GM12892 (cell line): ENCODE measurements around the gene PCBD2.

Experiments used
- POLR2A ChIP-seq: IDR thresholded peaks from 2 replicates; pipeline ENCODE4 v1.6.1; 2011; ENCODE audit warnings: low read depth, low read length, control low read depth
- POLR2AphosphoS5 ChIP-seq: IDR thresholded peaks from 2 replicates; pipeline ENCODE4 v1.6.1; 2011; ENCODE audit warnings: low read depth, low read length, control low read depth

GRCh38 chr5:134873494-134873893, 31.4 kb upstream of the PCBD2 start:
- TF ChIP-seq POLR2AphosphoS5 (no peak), POLR2A (no peak)
